ENCODE measurements around the gene FAM13A.

- TF ChIP-seq, protein P1, sequence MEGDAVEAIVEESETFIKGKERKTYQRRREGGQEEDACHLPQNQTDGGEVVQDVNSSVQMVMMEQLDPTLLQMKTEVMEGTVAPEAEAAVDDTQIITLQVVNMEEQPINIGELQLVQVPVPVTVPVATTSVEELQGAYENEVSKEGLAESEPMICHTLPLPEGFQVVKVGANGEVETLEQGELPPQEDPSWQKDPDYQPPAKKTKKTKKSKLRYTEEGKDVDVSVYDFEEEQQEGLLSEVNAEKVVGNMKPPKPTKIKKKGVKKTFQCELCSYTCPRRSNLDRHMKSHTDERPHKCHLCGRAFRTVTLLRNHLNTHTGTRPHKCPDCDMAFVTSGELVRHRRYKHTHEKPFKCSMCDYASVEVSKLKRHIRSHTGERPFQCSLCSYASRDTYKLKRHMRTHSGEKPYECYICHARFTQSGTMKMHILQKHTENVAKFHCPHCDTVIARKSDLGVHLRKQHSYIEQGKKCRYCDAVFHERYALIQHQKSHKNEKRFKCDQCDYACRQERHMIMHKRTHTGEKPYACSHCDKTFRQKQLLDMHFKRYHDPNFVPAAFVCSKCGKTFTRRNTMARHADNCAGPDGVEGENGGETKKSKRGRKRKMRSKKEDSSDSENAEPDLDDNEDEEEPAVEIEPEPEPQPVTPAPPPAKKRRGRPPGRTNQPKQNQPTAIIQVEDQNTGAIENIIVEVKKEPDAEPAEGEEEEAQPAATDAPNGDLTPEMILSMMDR (IDR thresholded peaks at IDR 0.05; ENCODE audit: insufficient read depth, low read length) = no peak
- no peak for TF ChIP-seq POLR2AphosphoS5 (IDR thresholded peaks at IDR 0.05; ENCODE audit: low read depth)
- TF ChIP-seq, protein P2, sequence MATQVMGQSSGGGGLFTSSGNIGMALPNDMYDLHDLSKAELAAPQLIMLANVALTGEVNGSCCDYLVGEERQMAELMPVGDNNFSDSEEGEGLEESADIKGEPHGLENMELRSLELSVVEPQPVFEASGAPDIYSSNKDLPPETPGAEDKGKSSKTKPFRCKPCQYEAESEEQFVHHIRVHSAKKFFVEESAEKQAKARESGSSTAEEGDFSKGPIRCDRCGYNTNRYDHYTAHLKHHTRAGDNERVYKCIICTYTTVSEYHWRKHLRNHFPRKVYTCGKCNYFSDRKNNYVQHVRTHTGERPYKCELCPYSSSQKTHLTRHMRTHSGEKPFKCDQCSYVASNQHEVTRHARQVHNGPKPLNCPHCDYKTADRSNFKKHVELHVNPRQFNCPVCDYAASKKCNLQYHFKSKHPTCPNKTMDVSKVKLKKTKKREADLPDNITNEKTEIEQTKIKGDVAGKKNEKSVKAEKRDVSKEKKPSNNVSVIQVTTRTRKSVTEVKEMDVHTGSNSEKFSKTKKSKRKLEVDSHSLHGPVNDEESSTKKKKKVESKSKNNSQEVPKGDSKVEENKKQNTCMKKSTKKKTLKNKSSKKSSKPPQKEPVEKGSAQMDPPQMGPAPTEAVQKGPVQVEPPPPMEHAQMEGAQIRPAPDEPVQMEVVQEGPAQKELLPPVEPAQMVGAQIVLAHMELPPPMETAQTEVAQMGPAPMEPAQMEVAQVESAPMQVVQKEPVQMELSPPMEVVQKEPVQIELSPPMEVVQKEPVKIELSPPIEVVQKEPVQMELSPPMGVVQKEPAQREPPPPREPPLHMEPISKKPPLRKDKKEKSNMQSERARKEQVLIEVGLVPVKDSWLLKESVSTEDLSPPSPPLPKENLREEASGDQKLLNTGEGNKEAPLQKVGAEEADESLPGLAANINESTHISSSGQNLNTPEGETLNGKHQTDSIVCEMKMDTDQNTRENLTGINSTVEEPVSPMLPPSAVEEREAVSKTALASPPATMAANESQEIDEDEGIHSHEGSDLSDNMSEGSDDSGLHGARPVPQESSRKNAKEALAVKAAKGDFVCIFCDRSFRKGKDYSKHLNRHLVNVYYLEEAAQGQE (IDR thresholded peaks at IDR 0.05; ENCODE audit: insufficient replicate concordance, low read depth) = no peak
- TF ChIP-seq GABPA (IDR thresholded peaks at IDR 0.05; ENCODE audit: low read depth) = no peak
- TF ChIP-seq SPI1 (IDR thresholded peaks at IDR 0.05; ENCODE audit: borderline replicate concordance, low read depth) = no peak
These were observed 93.2 kb downstream of the FAM13A start for GRCh38 chr4:88963817-88964216.

All from HL-60 (cell line).